DND-41 (cell line): ENCODE results near the gene LTBP2.

Source experiments
- CTCF ChIP-seq: IDR thresholded peaks from 2 replicates; pipeline ENCODE4 v1.5.1; 2012; ENCODE audit warnings: borderline replicate concordance, low read length, moderate library complexity, mild to moderate bottlenecking; ENCODE audit not compliant: poor library complexity, severe bottlenecking; ENCODE audit errors: extremely low read depth
- EZH2 ChIP-seq: IDR thresholded peaks from 3 replicates; pipeline ENCODE4 v1.6.1; 2012; ENCODE audit warnings: borderline replicate concordance, low read depth, mild to moderate bottlenecking, moderate library complexity, low read length, inconsistent platforms; ENCODE audit not compliant: severe bottlenecking

DNA sequence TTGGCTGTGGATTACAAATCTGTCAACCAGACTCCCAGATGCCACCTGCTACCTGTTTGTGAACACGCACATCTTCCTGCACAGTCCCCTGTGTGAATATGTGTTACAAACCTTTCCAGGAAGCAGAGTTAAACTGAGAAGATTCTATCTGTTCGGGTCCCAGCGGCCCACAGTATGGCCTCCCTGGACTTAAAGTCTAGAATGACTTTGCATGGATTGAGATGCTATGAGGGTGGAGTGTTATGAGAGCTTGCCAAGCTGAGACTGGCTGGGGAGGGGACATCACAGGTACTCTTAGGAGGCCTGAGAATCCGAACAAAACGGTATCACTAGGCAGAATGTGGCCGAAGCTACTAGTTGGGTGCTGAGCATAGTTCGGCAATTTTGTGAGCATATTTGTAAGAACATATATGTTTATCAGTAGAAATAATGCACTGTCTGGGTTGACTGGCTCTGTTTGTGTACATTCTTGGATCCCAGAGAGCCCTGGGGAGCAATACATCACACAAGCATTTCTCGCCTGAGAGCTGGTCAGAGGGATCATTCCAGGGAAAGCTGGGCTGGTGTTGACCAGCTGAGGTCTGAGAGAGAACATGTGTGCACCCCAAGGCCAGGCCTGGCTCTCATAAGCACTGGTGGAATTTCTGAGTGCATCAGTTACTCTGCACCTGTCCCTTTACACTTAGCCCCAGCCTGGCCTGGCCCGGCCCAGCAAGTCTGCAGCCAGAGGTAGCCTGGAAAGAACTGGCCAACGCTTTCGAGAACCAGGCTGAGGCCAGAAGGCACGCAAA, 29.8 kb upstream of the LTBP2 start:
- no peak for TF ChIP-seq EZH2
- no peak for TF ChIP-seq CTCF
